HG03025 (cell line): ENCODE measurements around the gene PLA2G2F.
"Not testable (repeated sequence)": the region's sequence is repeated elsewhere in the genome, so short reads cannot be mapped to it uniquely, and the experiment has no call there.

ENCODE experiments used
- ATAC-seq: cut with Tn5 transposase; IDR thresholded peaks from one replicate; pipeline ENCODE4 v1.9.1; 2021; ENCODE audit warnings: mild to moderate bottlenecking, moderate library complexity; ENCODE audit not compliant: unreplicated experiment, low FRiP score

PLA2G2F gene

DNA sequence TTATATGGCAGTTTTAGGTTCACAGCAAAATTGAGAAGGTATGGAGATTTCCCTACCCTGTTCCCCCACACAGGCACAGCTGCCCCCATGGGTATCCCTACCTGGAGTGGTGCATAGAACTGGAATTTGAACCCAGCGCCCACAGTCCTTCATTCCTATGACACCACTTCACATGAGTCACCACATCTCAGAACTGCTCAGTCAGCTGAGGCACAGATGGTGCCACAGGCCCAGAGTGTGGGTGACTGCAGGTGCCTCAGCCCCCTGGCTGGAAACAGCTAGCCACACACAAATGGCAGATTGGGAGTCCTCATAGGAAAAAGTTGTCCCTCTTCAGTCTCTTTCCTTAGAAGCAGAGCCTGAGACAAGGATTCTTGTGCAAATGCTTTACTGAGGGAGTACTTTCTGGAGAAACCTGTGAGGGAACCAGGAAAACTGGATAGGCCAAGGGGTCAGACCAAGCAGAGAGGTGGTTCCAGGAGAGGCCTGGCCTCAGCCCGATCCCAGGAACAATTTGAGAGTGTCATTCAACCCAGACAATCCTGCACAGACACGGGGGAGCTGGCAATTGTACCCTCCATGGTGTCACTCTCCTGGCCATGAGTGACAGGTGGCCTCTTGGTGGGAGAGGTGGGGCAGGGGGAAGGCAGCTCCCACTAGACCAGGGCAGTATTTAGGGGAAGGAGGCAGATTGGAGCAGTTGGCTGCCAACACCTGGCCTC is 26.7 kb upstream of the PLA2G2F start:
- ATAC-seq: no peak

DNA sequence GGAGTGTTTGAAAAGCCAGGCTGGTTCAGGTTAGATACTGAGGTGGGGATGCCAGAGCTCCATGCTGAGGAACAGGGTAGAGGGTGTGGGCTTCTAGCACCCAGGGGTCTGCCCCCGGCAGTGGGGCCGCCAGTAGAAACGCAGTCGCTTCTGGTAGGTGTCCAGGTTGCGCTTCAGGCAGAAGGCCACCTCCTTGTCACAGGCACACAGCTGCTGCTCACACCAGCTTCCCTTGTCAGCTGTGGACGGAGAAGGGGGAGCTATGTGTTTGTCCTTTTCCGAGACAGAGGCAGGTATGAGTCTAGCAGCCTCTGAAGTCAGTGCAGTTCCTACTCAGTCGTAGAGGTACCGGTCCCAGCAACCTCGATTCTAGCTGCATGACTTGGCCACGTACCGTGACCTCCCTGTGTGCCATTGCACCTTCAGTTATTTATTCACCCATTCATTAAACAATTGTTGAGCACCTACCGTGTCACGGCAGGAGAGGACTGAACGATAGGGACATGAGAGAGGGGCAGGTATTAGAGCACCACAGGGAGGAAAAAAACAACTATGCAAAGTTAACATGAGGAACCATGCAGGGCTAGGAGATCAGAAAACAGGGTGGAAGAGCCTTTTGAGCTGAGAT is 25.0 kb upstream of the PLA2G2F start:
- no peak for ATAC-seq

DNA sequence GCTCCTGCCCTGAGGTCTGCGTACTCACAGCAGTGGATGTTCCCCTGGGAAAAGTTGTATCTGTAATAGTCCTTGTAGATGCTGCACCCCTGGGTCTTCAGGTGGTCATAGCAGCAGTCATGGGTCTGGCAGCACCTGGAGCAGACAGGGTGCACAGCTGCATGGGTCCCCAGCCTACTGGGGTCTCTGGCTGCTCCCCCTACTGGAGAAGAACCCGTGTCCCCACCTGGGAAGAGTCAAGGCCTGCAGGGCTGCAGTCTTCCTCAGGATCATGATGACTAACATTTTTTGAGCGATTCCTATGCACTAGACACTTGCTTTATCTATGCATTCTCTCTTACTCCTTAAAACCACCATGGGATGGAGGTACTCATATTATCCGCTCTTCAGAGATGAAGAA is 23.6 kb upstream of the PLA2G2F start:
- ATAC-seq: no peak

DNA sequence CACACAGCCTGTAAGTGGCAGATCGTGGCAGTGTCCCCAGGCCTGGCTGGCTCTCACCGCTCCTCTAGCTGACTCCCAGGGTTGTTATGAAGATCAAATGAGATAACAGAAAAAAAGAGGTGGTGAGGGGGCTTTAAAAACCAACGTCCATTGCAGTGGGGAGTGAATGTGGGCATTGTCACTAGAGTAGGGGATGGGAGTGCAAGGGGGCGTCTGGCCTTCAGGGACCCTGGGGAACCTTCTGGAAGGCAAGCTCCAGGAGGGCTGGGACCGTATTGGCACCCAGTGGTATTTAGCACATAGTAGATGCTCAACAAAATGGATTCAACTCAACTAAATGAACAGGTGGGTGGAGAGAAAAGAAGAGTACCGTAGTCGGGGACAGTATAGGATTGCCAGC is 23.2 kb upstream of the PLA2G2F start:
- ATAC-seq: no peak

DNA sequence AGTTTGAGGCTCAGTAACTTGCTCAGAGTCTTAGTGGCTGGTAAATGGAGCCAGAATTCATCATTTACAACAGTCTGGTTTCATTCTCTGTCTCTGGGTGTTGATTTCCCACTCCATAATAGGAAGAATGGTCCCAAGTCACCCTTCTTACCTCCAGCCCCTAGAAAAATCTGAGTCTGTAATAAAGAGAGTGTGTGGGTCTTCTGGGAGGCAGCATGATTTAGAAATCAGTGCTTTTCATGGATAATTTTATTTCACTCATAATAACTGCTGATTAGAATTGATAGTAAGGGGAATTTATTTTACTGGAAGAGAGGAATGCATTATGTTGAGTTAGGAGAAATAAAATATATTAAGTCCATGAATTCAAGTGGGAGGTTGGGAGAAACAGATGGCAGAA is 21.9 kb upstream of the PLA2G2F start:
- ATAC-seq: no peak

DNA sequence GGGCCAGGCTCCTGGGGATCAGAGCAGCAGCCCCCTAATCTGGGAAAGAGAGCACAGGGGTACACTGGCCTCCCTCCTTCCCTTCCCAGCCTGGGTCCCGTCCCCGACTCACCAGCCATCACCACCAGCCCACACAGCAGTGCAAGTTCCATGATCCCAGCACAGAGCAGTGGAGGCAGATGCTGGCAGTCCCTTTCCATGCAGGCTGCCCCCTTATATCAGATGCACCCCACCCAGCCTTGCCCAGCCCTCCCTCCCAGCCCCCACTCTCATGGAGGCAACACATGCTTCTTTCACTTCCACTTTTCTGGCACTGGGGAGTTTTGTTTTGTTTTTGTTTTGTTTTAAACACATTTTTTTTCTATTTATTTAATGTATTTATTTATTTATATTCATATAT is 19.8 kb upstream of the PLA2G2F start, which contains the start of gene PLA2G2D:
Gene PLA2G2D (minus strand): TSS at position 190 of the 400 bp plus-strand sequence. CDS start 38 bp downstream, at position 152.
- ATAC-seq: no peak

DNA sequence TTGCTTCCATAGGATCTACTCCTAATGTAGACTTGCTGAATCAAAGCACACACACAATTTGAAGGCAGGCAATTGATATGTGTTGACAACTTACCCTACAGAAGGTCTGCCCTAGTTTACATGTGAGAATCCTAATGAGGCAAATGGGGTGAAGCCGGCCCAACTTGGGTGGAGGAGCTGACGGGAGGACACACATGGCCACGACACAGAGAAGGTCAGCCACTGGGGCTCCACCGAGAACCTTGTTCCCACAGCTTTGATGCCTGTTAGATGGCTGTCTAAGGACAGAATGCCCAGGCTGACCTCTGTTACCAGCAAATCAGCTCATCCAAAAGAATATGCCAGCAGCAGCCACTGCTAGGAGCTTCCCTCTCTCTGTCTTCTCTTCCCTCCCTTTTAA is 18.3 kb upstream of the PLA2G2F start:
- no peak for ATAC-seq

DNA sequence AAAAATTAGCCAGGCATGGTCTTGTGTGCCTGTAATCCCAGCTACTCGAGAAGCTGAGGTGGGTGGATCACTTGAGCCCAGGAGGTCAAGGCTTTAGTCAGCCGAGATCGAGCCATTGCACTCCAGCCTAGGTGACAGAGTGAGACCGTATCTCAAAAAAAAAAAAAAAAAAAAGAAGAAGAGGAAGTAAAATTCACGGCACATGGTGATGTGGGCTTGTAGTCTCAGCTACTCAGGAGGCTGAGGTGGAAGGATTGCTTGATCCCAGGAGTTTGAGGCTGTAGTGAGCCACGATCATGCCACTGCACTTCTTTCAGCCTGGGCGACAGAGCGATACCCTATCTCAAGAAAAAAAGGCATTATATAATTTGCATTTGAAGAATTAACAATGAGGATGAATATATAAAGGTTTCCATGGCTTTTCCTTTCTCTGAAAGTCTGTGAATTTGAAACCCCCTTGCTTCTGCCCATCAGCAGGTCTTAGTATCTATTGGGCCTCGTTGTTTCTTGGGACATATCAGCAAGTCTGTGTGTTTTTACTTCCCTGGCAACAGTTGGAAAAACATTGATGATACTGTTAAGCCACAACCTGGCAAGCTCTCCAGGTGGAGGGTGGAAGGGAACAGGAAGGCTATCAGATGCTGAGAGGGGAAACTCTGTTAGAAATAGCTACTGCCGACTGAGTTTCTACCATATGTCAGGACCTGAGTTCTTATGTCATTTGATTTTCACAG is 15.2 kb upstream of the PLA2G2F start:
- no peak for ATAC-seq

DNA sequence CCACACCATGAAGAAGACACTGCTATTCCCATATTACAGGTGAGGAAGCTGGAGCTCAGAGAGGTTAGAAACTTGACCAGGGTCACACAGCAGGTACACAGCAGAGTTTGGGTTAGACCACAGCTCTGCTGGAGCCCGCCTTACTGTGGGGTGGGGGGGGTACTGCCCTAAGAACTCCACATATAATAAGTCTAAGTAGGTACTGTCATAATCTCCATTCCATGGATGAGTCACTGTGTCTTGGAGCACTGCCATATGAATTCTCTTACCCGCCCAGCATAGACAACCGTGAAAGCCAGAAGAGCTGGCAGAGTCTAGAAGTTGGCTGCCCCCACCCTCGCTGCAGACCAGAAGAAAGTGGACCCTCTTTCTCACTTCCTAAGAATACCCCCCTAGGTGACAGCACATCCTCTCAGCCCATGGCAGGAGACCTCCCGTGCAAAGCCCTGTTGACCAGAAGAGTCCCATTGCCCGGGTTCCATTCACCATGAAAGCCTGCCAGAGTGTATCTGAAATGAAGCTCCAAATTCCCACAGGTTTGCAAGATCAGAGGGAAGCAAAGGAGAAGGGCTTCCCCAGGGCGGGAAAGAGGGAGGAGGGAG is 14.6 kb upstream of the PLA2G2F start:
- no peak for ATAC-seq

DNA sequence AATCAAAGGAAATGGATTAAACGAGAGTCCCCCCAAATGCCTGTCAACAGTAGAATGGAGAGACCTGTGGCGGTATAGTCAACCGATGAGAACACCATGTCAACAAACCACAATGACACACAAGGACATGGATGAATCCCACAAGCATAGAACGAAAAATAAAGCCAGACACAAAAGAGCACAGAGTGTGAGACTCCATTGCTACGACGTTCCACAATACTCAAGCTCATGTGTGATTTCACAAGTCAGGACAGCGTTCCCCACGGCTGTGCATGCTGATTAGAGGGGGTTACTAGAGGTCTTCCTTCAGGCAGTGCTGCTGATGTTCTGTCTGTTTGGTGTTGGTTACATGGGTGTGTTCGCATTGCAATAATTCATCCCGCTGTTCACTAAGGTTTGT is 14.0 kb upstream of the PLA2G2F start:
- no peak for ATAC-seq

DNA sequence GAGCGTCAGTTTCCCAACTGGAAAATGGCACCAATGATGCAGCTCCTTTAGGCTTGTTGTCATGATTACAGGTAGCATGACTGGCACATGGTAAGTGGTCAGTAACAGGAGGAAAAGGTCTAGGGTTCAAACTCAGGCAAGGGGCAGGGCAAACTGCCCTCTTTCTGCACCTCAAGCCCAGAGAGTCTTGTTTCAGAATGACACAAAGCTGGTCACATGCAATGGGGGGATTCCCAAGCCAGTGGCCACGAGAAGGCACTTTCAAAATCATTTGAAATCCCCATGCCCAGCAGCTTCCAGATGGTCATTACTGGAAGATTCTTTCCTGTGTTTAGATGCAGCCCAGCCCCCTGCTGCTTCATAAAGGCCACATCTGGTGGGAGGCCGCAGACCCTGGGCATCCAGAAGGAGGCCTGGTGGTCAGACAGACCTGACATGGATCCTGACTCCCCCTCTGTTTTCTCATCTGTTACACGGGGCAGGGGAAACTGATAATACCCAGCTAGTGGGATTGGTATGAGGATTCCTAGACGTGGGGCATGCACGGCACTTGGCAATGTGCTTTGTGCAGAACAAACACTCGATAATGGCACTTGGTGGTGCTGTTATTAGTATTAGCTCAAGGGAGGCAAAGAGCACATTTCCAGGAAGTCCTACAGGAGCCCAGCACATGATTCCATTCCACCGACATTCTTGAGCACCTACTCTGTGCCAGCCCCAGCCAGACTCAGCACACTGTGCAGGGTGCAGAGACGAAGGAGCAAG is 12.9 kb upstream of the PLA2G2F start:
- ATAC-seq: no peak

DNA sequence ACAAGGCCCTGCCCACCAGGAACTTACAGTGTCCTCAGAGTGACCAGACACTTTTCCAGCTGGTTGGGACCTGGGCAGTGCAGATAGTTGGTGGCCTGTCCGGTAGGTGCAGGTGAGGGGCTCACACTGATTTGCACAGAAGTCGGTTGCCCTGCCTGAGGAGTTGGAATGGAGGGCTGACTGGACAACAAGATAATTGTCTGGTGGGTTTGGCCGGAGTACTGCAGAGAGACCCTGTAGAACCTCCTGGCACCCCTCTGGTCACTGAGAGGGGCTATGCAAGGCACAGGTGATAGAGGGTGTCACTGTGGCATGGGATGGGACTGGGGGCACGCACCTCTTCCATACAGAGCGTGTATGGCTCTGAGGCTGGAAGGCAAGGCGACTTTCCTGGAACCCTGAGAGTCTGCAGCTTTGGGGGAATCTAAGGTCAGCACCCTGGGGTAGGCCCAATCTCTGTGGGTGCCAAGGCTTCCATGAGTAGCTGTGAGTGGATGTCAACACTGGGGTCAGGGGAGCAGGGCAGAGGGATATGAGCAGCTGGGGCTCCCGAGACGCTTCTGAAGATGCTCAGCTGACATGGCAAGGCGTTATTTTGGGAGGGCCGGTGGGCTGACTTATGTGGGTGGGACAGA is 12.2 kb upstream of the PLA2G2F start:
- no peak for ATAC-seq

DNA sequence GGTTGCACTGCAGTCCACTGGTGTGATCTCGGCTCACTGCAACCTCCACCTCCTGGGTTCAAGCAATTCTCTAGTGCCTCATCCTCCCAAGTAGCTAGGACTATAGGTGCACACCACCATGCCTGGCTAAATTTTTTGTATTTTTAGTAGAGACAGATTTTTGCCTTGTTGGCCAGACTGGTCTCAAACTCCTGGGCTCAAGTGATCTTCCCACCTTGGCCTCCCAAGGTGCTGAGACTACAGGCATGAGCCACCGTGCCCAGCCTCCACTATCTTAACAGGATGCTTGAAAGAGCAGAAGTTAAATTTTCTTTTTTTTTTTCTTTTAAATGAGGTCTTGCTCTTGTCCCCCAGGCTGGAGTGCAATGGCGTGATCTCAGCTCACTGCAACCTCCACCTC is 8.6 kb upstream of the PLA2G2F start:
- not testable (repeated sequence) for ATAC-seq

DNA sequence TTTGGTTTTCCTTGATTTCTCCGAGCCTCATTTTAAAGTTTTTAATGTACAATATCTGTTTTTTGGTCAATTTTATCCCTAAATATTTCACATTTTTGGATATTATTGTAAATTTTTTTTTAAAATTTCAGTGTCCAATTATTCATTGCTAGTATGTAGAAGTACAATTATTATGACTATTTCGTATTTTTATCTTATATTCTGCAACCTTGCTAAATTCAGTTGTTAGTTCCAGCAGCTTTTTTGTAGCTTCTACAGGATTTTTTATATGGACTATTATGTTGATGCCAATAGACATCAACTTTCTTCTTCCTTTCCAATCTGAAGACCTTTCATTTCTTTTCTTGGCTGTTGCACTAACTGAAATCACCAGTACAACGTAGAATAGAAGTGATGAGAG is 4.1 kb upstream of the PLA2G2F start:
- ATAC-seq: no peak

DNA sequence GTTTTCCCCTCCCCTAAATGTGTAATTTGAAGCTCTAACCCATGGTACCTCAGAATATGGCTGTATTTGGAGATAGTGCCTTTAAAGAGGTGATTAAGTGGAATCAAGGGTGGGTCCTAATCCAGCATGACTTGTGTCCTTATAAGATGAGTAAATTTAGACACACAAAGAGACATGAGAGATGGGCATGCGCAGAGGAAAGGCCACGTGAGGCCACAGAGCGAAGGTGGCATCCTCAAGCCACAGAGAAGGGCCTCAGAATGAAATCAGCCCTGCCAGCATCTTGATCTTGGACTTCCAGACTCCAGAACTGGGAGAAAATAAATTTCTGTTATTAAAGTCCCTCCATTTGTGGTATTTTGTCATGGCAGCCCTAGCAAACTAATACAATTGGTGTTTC is 2.9 kb upstream of the PLA2G2F start:
- no peak for ATAC-seq

DNA sequence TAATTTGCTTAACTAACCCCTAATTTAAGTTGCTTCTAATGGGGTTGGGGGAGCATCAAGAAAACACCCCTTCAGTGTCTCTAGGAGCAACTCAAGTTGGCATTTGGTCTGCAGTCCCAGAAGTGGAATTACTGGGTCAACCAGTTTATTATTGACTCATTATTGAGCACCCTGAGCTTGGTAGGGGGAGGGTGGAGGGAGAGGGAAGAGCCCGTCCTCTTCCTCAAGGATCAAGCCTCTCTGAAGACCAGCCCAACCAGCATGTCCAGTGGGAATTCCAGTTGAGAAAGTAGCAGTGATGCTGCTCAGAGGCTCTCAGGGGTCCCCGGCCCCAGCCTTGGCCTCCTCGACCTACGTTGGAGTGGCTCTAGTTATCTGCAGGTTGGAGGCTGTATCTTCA is 2.1 kb upstream of the PLA2G2F start:
- ATAC-seq: no peak

DNA sequence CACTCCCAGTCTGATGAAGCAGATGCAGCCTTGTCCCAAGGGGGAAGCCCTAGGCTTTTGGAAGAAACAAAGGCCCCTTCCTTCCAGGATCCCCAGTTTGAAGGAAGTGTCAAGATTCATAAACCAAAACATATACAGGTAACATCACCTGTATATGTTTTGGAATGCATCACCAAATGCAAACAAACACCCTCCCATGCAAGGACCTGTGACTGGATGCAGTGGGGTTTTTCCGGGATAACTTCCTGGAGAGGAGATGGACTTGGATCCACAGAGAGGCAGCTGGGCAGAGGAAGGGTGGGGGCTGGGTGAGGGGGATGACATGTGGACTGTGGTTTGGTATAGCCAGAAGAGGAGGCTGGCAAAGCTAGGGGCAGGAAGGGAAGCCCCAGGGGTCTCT is 1.5 kb upstream of the PLA2G2F start:
- no peak for ATAC-seq

DNA sequence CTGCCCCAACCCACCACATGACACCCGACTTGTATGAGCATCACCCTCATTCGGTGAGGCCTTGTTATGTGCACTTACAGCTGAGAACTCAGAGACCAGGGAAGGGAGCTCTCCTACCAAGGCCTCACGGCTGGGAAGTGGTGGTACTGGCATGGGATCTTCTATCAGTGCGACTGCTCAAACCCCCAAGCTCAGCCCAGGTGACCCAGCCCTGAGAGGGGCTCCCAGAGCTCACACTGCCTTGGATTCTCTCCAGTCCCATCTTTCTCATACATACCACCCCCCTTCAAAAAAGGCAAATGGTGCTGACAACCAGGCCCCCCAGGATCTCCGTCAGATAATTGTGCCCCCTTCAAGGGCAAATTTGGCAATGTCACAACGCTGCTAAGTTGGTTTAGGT is 777 bp upstream of the PLA2G2F start:
- ATAC-seq: no peak

DNA sequence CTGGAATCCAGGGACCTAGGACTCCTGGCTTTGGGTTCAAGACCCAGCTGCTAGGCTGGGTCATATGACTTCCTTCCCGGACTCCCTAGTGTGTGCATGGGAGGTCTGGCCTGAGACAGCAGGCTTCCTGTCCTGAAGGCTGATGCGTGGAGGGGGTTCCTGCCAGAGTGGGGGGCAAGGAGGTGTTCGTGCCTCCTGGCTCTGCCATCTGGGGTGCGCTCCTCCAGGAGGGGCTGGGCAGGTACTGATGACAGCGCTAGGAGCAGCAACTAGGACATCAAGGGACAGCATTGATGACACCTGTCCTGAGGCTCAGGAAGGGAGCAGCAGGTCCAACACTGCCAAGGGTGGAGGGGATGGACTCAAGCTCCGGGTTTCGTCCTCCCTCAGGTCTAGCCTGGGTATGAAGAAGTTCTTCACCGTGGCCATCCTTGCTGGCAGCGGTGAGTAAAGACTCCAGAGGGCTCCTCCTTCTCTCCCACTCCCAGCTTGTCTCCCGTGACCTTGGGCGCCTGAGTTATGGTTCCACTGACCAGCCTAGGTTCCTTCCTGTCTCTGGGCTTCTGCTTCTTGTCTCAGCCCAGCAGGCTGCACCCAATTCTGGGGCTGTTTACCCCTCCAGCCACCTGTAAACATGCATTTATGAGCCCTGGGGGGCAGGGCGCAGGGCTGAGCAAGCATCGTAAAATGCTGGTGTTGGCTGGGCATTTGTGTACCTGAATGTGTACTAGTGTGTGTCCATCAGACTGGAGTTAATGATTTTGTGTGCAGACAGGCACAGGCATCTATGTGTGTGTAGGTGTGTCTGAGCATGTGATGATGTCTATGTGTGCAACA is 871 bp downstream of the PLA2G2F start:
- no peak for ATAC-seq
